Measurements from ENCODE around the gene LRRC3.

Gene LRRC3

DNA sequence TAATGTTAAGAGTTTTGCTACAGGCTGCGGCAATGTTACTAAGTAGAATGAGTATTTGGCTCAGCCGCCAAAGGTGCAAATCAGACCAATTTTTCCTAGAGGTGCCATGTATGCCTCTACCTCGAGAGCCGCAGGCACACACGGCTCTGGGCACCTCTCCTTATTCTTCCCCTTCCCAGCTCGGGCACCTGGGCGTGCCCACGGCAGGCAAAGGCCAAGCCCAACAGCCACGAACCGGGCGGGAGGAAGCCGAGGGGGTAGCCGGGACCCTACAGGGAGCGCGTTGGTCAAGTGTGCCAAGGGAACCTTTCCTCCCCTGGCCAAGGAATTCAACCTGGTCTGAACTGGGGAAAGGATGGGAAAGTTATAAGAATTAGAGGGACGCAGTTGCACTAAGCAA lies 31.0 kb downstream of the LRRC3 start:
- TF ChIP-seq, protein P1, sequence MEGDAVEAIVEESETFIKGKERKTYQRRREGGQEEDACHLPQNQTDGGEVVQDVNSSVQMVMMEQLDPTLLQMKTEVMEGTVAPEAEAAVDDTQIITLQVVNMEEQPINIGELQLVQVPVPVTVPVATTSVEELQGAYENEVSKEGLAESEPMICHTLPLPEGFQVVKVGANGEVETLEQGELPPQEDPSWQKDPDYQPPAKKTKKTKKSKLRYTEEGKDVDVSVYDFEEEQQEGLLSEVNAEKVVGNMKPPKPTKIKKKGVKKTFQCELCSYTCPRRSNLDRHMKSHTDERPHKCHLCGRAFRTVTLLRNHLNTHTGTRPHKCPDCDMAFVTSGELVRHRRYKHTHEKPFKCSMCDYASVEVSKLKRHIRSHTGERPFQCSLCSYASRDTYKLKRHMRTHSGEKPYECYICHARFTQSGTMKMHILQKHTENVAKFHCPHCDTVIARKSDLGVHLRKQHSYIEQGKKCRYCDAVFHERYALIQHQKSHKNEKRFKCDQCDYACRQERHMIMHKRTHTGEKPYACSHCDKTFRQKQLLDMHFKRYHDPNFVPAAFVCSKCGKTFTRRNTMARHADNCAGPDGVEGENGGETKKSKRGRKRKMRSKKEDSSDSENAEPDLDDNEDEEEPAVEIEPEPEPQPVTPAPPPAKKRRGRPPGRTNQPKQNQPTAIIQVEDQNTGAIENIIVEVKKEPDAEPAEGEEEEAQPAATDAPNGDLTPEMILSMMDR (IDR thresholded peaks at IDR 0.05; ENCODE audit: borderline replicate concordance, insufficient read depth, low read depth, low read length), result no peak
- H3K4me3 ChIP-seq (ENCODE audit: low read depth, low read length), result no peak overlapping the region

DNA sequence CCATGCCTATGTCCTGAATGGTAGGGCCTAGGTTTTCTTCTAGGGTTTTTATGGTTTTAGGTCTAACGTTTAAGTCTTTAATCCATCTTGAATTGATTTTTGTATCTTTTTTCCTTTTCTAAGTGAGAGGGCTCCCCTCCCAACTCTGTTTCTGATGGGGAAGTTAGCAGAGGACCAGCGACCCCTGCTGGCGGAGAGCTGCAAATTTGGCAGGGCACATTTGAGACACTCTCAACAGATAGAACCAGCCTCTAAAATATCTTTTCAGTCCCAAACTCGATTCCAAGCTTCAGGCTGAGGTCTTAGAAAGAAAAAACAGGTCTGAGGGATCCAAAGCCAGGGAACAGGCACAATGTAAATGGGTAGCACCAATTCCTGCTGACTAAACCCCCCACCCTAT lies 32.5 kb downstream of the LRRC3 start:
- TF ChIP-seq, protein P1 (IDR thresholded peaks at IDR 0.05; ENCODE audit: borderline replicate concordance, insufficient read depth, low read depth, low read length), result peak; percentile 55; the same call in 1 of the 2 replicates
- no peak overlapping the region for H3K4me3 ChIP-seq (ENCODE audit: low read depth, low read length)

DNA sequence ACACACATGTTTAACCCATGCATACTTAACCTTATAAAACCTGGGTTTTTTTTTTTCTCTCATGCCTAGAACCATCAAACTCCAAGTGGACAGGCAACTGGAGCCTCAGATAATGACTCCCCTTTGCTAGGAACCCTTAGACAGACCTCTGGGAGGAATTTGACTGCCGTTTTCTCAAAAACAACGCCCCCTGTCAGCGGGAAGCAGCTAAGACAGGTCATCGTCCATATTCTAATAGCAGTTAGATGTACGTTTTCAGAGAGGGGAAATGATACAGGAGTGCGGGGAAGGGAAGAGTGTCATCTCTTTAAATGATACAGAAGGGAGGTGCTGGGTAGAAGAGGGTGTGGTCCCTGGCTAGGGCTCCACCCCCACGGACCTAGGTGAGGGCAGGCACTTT lies 34.7 kb downstream of the LRRC3 start:
- no peak overlapping the region for H3K4me3 ChIP-seq (ENCODE audit: low read depth, low read length)
- TF ChIP-seq, protein P1 (IDR thresholded peaks at IDR 0.05; ENCODE audit: borderline replicate concordance, insufficient read depth, low read depth, low read length), result no peak

DNA sequence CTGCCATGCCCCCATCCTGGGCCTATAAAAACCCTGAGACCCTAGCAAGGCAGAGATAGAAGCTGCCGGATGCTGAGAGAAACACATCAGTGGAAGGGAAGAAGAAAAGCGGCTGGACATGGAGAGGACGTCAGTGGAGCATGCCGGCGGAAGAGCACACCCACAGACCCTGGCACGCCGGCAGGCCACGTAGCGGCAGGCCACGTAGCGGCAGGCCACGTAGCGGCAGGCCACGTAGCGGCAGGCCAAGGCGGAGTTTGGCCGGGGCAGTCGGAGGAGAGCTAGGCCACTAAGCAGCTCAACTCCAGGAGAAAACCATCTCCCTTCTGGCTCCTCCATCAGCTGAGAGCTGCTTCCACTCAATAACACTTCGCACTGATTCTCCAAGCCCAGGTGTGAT lies 35.1 kb downstream of the LRRC3 start:
- TF ChIP-seq, protein P1 (IDR thresholded peaks at IDR 0.05; ENCODE audit: borderline replicate concordance, insufficient read depth, low read depth, low read length), result no peak

DNA sequence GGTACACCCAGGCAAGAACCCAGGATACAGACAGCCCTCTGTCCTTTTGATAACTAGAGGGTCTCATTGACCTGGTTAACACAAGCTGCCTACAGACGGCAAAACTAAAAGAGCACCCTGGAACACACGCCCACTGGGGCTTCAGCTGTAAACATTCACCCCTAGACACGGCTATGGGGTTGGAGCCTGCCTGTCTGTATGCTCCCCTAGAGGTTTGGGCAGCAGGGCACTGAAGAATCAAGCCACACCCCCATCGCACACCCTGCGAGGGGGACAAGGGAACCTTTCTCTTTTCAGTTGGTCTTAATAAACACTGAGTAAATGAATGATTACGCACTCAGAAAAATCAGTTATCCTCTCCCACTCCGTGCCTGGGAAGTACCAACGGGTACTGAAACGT lies 35.5 kb downstream of the LRRC3 start:
- TF ChIP-seq, protein P1 (IDR thresholded peaks at IDR 0.05; ENCODE audit: borderline replicate concordance, insufficient read depth, low read depth, low read length), result no peak
- no peak overlapping the region for H3K4me3 ChIP-seq (ENCODE audit: low read depth, low read length)

More for the DNA sequence above, 35.1 kb downstream of the LRRC3 start:
- no peak overlapping the region for H3K4me3 ChIP-seq (ENCODE audit: low read depth, low read length)

DNA sequence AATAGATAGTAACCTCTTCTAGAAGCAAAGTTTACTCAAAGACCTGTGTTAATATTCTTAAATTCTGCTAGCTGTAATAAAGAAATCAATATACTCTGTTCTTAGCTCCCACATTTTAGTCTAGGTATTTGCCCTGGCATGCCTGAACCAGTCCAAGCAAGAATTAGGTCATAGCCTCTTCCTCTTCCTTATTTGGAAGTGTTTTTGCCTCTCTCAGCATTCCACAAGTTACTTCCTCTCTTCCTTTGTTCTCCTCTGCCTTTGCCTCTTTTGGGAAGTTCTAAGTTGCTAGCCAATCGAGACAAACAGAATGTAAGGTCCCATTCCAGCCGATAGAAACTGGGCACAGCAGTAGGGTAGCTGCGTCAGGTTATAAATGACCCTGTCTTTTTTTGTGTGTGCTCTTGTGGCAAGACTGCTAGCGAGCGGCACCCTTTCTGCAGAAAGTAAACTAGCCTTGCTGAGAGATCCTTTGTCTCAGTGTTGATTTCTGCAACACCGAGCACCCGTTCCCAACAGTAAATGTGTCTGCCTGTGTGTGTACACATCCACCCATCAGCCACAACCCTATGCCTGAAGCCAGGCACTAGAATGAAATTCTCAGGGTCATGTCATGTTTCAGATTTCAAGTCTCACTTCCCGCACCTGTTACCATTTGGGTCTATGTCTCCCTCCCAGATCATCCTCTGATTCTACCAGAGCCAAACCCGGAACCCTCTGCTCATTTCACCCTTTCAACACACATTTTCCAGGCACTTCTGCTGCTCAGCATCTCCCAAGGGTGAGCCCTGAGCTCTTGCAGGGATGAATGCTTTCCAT lies 37.5 kb downstream of the LRRC3 start:
- TF ChIP-seq, protein P1 (IDR thresholded peaks at IDR 0.05; ENCODE audit: borderline replicate concordance, insufficient read depth, low read depth, low read length), result no peak
- H3K4me3 ChIP-seq (ENCODE audit: low read depth, low read length), result no peak overlapping the region

DNA sequence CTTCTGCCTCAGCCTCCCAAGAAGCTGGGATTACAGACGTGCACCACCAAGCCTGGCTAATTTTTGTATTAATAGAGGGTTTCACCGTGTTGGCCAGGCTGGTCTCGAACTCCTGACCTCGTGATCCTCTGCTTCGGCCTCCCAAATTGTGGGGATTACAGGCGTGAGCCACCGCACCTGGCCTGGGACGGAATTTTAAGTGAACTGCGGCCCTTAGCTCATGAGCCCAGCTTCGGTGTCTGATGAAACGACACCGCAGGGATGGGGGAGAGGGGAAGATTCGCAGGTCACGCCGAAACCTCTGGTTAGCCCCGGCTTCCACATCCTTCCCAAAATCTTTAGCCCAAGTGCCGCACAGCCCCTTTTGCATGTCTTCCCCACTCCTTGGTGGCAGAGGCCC lies 39.1 kb downstream of the LRRC3 start:
- TF ChIP-seq, protein P1 (IDR thresholded peaks at IDR 0.05; ENCODE audit: borderline replicate concordance, insufficient read depth, low read depth, low read length), result no peak
- H3K4me3 ChIP-seq (ENCODE audit: low read depth, low read length), result no peak overlapping the region
